ENCODE measurements around the gene ATP6V0D1.

DNA sequence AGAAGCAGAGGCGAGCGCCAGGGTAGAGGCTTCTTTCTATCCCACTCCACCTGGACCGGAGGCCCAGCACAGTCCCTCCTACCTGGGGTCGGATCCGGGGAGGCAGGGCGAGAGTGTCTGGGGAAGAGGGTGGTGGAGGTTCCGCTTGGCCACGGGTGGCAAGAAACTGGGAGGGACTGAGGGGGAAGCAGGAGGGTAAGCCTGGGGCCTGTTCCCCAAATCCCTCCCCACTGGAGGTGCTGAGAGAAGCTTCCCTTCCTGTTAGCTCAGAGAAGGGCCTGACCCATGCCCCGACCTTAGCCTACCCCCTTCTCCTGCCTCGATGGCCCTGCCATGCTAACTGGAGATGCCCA, 85.9 kb downstream of the ATP6V0D1 start:
- TF ChIP-seq, protein P1, sequence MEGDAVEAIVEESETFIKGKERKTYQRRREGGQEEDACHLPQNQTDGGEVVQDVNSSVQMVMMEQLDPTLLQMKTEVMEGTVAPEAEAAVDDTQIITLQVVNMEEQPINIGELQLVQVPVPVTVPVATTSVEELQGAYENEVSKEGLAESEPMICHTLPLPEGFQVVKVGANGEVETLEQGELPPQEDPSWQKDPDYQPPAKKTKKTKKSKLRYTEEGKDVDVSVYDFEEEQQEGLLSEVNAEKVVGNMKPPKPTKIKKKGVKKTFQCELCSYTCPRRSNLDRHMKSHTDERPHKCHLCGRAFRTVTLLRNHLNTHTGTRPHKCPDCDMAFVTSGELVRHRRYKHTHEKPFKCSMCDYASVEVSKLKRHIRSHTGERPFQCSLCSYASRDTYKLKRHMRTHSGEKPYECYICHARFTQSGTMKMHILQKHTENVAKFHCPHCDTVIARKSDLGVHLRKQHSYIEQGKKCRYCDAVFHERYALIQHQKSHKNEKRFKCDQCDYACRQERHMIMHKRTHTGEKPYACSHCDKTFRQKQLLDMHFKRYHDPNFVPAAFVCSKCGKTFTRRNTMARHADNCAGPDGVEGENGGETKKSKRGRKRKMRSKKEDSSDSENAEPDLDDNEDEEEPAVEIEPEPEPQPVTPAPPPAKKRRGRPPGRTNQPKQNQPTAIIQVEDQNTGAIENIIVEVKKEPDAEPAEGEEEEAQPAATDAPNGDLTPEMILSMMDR (conservative IDR thresholded peaks at IDR 0.05), result no peak
- TF ChIP-seq ZFX (IDR thresholded peaks at IDR 0.05), result no peak
